ENCODE measurements around the gene CHST9. TPM values are rescaled to one million over a fixed set of nuclear protein-coding genes. Genes with fewer than 3 reads are reported as not detected.
"Not testable (repeated sequence)": the region's sequence is repeated elsewhere in the genome, so short reads cannot be mapped to it uniquely, and the experiment has no call there.

Gene CHST9
- total RNA-seq, 1 donor from 2014 or later = not detected

- no peak for DNase-seq (ENCODE audit: low read depth, low spot score)
These were observed 177.2 kb downstream of the CHST9 start for GRCh38 chr18:27007880-27008279.

GRCh38 chr18:27005589-27005988 is 179.5 kb downstream of the CHST9 start:
- no peak for DNase-seq (ENCODE audit: low read depth, low spot score)

- DNase-seq (ENCODE audit: low read depth, low spot score) = no peak
These were observed 180.9 kb downstream of the CHST9 start for GRCh38 chr18:27004056-27004829.

DNA sequence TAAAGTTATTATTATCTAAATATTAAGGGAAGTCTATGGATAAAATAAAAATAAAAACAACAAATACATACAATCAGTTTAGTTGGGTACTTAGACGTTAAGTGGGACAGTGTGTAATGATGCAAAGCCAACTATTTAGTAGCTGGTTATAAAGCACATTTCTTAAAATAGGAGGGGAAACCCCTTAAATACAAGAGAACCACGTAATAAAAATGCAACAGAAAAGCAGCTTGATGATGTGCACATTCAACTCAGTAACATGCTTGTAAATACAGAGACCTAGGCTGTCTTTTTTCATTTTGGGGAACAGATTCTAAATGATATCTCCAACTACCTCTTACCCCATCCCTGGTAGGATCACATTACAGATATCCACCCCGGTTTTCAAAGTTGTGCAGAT is 185.3 kb downstream of the CHST9 start:
- DNase-seq (ENCODE audit: low read depth, low spot score) = no peak

DNA sequence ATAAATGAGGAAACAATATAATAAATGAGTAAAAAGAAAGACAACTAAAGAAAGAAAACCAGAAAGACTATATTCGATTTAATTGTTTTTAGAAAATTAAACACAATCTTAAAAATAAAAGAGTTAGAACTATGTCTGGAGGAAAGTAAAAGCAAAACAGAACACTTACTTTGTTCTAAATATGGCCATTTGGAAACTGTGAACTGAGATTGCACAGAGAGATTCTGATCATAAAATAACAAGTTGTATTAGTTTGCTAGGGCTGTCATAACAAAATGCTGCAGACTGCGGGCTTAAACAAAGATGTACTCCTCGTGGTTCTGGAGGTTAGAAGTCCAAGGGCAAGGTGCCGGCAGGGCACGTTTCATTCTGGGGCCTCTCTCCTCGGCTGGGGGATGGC is 191.5 kb downstream of the CHST9 start:
- no peak for DNase-seq (ENCODE audit: low read depth, low spot score)

- DNase-seq (ENCODE audit: low read depth, low spot score) = no peak
These were observed 192.2 kb downstream of the CHST9 start for GRCh38 chr18:26992926-26993325.

- DNase-seq (ENCODE audit: low read depth, low spot score) = no peak
These were observed 195.3 kb downstream of the CHST9 start for GRCh38 chr18:26989842-26990241.

DNA sequence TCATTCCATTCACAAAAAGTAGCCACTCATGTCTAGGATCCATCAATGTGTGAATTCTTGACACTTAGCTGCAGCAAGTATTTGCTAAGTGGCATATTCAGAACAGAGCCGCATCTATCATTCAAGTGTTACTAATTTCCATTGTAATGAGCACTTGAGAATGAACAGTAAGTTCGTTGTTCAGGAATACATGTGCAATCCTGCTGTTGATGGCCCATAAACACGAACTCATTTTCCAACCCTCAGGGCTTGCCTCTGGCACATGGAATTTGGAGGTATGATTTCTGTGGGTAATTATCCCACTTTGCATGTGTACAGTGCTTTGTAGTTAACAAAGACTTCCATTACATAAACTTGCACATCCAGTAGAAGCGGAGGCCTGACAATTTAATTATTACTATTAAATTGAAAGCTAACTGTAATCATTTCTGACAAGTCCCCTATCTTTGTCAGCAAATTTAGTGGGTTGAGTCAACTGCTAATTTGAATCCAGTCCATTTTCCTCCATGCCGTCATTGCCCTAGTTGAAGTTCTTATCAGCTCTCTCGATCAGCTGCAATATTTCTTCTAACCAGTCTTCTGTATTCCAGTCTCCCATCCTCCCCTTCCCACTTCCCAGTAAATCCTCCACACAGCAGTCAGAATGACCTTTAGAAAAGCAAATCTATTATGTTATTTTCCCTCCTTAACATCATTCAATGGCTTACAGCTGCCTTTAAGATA is 203.6 kb downstream of the CHST9 start:
- DNase-seq (ENCODE audit: low read depth, low spot score) = no peak

DNA sequence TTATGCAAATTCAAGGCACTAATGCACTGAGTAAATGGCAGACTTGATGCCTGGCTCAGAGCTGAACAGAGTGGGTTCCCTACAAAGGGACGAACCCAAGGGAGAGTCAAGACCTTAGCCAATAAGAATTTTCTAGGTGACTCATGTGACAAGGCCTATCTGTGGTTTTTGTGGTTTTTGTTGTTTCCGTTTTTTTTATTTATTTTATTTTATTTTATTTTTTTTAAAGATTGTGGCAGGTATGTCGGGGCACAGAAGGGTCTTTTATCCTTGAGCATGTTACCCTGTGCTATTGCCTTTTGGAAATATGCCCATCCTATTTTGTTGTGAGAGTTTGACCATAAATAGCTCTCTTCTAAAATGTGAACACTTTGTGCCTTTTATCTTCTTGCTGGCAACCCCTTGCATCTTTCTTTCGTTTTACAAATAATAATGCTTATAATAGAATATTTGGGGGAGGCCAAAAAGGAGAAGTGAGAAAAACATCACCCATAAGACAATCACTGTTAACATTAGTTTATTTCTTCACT is 206.2 kb downstream of the CHST9 start:
- no peak for DNase-seq (ENCODE audit: low read depth, low spot score)

DNA sequence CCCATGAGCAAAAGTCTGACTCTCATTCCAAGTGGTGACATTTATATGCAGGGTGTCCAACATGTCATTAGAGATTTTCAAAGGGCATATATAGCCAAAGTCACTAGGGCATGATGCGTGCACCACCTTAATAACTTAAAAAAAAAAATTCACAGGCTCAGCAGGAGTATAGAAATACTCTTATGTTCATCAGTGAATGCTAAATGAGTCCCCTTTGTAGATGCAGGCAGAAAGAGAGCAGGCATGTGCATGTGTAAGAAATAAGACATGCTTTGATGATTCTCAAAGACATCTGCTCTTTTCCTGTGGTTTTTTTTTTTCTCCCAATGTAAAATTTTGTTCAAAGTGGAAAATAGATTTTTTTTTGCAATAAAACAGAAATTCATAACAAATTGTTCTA is 207.3 kb downstream of the CHST9 start:
- no peak for DNase-seq (ENCODE audit: low read depth, low spot score)

DNA sequence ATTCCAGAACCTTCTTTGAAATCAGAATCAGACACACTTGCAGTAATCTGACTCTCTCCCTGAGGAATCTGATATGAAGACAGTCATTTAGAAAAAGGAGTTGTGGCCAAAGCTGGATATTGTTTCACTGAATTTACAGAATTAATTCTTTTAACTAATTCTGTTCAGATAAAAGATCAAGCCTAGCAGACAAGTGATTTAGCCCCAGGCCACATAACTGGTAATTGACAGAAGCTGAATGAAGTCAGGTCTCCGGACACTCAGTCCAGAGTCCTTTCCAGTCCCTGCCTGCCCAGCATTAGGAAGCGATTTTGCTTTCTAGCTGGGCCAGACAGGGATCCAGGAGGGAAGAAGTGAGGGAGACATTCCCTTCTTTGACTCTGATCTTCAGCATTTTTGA is 208.9 kb downstream of the CHST9 start:
- no peak for DNase-seq (ENCODE audit: low read depth, low spot score)

GRCh38 chr18:26972549-26972948 is 212.6 kb downstream of the CHST9 start:
- DNase-seq (ENCODE audit: low read depth, low spot score) = not testable (repeated sequence)

- DNase-seq (ENCODE audit: low read depth, low spot score) = no peak
These were observed 213.7 kb downstream of the CHST9 start for GRCh38 chr18:26971409-26971808.

DNA sequence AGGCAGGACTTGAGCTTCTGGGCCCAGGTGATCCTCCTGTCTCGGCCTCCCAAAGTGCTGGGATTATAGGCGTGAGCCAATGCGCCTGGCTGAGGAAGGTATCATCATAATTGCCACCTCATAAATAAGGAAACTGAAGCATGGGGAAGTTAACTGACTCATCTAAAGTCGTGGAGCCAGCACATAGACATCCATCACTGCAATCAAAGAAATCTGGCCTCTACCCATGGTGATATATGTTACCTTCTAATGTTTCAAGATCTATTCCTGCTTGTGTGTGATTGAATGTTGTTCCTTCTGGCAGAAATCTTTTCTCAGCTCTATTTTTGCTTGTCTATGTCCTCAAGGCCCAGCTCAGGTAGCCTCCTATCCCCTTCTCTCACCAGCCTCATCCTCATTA is 214.5 kb downstream of the CHST9 start:
- DNase-seq (ENCODE audit: low read depth, low spot score) = no peak

DNA sequence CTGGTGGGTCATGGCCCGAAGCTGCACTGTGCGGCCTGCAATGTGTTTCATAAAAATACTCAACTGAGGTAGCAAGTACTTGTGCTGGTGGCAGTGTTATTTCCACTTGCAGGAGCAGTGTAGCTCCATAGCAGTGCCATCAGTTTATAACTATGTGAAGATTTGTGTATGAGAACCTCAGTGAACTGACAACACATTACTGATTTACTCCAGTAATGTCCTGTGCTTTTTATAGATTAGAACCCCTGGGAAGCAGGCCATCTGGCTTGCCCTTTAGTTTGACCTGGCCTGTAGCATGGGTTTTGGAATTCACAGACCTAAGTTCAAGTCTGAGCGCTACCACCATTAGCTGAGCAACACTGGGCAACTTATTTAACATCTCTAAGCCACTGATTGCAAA is 219.9 kb downstream of the CHST9 start:
- DNase-seq (ENCODE audit: low read depth, low spot score) = no peak

GRCh38 chr18:26963292-26963691 is 221.8 kb downstream of the CHST9 start:
- DNase-seq (ENCODE audit: low read depth, low spot score) = no peak

DNA sequence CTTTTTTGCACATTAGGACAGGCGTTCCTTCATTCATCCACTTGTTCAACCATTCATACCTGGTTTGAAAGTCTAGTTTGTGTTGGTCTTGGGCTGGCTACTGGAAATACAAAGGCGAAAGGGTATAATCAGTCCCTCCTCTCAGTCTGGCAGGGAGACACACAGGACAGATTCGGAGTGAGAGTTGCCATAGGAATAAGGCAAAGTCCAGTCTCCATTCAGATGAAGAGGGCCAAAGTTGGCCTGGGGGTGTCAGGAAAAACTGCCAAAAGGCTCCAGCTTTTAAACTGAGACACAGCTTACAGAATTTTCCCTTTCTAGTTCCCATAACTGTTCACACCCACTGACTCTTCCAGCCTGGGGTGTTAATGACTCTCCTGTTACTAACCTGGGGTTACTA is 223.3 kb downstream of the CHST9 start:
- DNase-seq (ENCODE audit: low read depth, low spot score) = no peak

DNA sequence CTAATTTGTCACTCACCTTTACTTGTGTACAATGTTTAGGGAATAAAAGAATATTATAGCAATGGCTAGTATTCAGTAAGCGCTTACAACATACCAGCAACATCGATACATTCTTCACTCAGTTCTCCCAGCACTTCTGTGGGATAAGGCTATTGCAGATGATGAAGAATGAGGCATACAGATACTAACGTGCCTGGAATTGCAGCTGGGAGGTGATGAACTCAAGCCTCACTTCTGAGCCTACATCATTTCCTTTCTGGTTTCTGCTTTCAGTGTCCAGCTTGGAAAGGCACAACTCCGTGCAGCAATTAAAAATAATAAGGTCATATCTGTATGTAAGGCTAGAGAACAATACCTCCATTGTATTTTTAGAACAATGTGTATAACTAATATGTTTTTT is 224.2 kb downstream of the CHST9 start:
- no peak for DNase-seq (ENCODE audit: low read depth, low spot score)

DNA sequence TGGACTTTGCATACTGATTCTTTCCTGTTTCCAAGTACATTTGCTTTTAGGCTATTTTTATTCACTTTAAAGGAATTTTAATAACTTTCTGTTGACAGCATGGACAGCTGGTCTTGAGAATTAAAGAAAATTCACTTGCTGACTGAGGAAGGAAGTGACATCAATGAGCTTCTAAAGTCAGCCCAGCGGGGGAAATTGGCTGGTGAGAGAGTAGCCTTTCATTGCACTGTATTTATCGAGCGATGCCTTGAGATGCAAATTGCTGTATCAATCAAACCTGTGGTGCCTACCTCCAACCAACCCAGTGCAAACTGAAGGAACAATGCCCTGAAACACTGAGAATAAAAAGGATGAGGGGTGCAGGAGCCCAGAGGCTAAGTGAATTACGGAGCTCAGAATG is 228.2 kb downstream of the CHST9 start:
- DNase-seq (ENCODE audit: low read depth, low spot score) = no peak

GRCh38 chr18:26948703-26949102 is 236.4 kb downstream of the CHST9 start:
- no peak for DNase-seq (ENCODE audit: low read depth, low spot score)

DNA sequence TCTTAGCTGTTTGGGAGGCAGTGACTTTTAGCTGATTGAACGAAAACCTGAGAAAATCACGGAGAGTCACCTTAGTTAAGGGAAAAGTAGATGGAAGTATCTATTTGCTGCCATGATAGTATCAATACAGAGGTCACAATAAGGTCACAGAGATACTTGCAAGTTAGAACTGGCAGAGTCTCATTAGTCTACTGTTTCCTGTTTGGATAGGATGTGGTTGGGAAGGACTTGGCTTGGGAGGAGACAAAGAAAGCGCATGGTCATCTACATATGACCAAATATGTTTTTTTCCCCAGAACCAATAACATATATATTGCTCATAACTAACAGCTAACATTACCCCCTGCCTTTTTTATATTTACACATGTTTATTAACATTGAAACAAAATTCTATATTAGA is 241.2 kb downstream of the CHST9 start:
- DNase-seq (ENCODE audit: low read depth, low spot score) = no peak

DNA sequence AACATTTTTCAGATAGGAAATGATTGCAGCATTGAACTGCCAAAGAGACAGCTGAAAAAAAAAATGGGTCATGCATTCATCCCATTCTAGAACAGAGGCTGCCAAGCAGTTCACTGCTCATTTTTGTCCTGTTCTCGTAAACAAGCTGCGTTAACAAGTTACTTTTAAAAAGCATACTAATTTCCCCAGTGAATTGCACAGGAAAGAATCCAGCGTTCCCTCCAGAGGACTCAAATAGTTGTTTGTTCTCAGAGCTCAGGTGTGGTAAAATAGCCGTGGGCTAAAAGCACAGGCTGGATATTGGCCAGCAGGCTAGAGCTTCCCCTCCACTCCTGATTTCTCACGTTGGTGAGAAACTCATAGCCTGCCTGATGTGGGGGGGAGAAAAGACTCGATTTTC is 243.5 kb downstream of the CHST9 start:
- no peak for DNase-seq (ENCODE audit: low read depth, low spot score)

All from pulmonary artery endothelial cell (primary cell).